ENCODE data around the gene C5orf63.

DNA sequence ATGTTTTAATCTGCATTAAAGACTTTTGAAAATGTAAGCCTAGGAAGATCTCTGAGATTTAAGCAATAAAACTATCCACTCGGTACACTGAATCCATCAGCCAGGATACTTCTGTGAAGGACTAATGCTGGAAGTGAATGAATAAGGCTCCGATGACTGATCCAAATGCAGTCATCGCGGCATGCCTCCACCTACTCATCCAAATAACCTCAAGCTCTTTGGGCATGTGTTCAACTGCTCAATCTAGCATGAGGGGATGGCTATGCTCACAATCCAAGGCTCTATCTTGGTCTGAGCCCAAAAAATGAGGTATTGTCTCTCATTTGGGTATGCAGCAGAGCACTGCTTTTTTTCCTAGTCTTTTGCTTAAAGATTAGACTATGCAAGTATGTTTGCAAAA is 62.1 kb downstream of the C5orf63 start:
- TF ChIP-seq, protein P1, sequence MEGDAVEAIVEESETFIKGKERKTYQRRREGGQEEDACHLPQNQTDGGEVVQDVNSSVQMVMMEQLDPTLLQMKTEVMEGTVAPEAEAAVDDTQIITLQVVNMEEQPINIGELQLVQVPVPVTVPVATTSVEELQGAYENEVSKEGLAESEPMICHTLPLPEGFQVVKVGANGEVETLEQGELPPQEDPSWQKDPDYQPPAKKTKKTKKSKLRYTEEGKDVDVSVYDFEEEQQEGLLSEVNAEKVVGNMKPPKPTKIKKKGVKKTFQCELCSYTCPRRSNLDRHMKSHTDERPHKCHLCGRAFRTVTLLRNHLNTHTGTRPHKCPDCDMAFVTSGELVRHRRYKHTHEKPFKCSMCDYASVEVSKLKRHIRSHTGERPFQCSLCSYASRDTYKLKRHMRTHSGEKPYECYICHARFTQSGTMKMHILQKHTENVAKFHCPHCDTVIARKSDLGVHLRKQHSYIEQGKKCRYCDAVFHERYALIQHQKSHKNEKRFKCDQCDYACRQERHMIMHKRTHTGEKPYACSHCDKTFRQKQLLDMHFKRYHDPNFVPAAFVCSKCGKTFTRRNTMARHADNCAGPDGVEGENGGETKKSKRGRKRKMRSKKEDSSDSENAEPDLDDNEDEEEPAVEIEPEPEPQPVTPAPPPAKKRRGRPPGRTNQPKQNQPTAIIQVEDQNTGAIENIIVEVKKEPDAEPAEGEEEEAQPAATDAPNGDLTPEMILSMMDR (IDR thresholded peaks at IDR 0.05; ENCODE audit: low read depth, low read length, poor library complexity, severe bottlenecking), result no peak
- TF ChIP-seq EZH2phosphoT487 (IDR thresholded peaks at IDR 0.05; ENCODE audit: borderline replicate concordance, low read length), result no peak
